GM12873 (cell line): ENCODE results near the gene OR51A7.
"Not testable (repeated sequence)": the region's sequence is repeated elsewhere in the genome, so short reads cannot be mapped to it uniquely, and the experiment has no call there.

Experiments used
- TF ChIP-seq, protein P1 (sequence below): IDR thresholded peaks from 2 replicates; pipeline ENCODE4 v1.5.1; 2012; ENCODE audit warnings: low read depth, mild to moderate bottlenecking, moderate library complexity, low read length, control low read depth; ENCODE audit not compliant: insufficient read depth; ENCODE audit errors: missing control alignments

Gene OR51A7

DNA sequence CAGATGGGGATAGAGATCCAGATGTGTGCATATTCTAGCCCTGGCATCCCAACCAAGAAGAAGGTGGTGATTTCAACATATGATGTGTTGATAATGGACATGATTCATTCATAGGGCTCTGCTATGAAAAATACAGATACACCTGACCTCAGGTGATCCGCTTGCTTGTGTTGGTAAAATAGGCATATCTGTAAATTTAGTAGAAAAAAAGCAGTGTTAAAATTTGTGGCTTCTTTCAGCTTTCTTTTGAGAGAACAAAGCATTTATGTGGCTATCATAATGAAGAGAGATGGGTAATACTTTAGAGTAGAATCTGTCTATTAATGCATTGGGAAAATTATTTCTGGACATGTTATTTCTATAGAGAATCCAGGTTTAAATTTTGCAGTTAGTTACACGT, 52.0 kb downstream of the OR51A7 start, which contains the start of gene OR51A2:
TSS of gene OR51A2 (minus strand) at position 101 of the 400 bp plus-strand sequence. CDS start at position 101, 0 bp downstream.
- TF ChIP-seq, protein P1, sequence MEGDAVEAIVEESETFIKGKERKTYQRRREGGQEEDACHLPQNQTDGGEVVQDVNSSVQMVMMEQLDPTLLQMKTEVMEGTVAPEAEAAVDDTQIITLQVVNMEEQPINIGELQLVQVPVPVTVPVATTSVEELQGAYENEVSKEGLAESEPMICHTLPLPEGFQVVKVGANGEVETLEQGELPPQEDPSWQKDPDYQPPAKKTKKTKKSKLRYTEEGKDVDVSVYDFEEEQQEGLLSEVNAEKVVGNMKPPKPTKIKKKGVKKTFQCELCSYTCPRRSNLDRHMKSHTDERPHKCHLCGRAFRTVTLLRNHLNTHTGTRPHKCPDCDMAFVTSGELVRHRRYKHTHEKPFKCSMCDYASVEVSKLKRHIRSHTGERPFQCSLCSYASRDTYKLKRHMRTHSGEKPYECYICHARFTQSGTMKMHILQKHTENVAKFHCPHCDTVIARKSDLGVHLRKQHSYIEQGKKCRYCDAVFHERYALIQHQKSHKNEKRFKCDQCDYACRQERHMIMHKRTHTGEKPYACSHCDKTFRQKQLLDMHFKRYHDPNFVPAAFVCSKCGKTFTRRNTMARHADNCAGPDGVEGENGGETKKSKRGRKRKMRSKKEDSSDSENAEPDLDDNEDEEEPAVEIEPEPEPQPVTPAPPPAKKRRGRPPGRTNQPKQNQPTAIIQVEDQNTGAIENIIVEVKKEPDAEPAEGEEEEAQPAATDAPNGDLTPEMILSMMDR: not testable (repeated sequence)

- TF ChIP-seq, protein P1: no peak
Observed at GRCh38 chr11:4957396-4957795, 53.8 kb downstream of the OR51A7 start.
